Large intestine (tissue), 3 donors: ENCODE data around the gene CCDC18. TPM values are rescaled to one million over a fixed set of nuclear protein-coding genes. Genes with fewer than 3 reads are reported as not detected.
A peak's percentile ranks its signal among the peaks of the same experiment; 100 is the strongest.

ENCODE experiments used
- DNase-seq, 2 donors: peaks; one replicate each; pipeline versions ENCODE4 v3.0.0 to v3.0.0-alpha.2; 2013
- H3K27ac ChIP-seq: one replicate; pipeline ENCODE4 v1.5.1; 2013; ENCODE audit warnings: low read length
- H3K27me3 ChIP-seq: 2 replicates; pipeline ENCODE4 v1.6.1; 2013; ENCODE audit warnings: low read length; ENCODE audit not compliant: control insufficient read depth, insufficient read depth
- H3K36me3 ChIP-seq: 2 replicates; pipeline ENCODE4 v1.6.1; 2013; ENCODE audit warnings: low read length; ENCODE audit not compliant: control insufficient read depth, insufficient read depth
- H3K4me1 ChIP-seq: one replicate; pipeline ENCODE4 v1.6.1; 2013; ENCODE audit warnings: low read length; ENCODE audit not compliant: control insufficient read depth, insufficient read depth
- H3K4me3 ChIP-seq: one replicate; pipeline ENCODE4 v1.5.1; 2013; ENCODE audit warnings: low read length
- H3K9me3 ChIP-seq: one replicate; pipeline ENCODE4 v1.6.1; 2013; ENCODE audit warnings: mild to moderate bottlenecking, low read depth, low read length, moderate library complexity; ENCODE audit not compliant: control insufficient read depth
- WGBS: methylation state at CpG from one replicate; pipeline ENCODE4 v1.1.5; 2013; ENCODE audit warnings: low lambda C conversion rate; ENCODE audit not compliant: insufficient coverage; 5-methylcytosine and 5-hydroxymethylcytosine counted together
- polyA plus RNA-seq: library from polyadenylated mRNA; unstranded; fragments of 120-200 nt; gene quantifications from one replicate; pipeline ENCODE4 v1.2.1, GENCODE V29; 2013

CCDC18 gene
- polyA plus RNA-seq, 1 donor = 6.4 TPM

DNA sequence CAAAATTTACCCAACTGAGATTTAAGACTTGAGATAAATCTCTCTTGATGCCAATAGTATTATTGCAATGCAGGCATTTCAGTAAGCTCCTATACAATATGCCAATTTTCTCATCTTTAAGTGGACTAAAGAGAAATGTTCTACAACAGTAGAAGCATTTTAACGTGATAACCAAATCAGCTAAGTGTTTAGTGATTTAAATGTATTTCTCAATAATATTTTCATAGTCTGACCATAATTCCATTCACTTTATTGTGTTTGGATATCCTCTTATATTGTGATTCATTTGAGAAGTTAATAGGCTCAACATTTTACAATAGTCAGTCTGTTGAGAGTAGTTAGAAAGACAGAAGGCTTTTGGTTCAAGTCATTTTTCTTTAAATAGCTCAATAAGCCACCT lies 120.6 kb downstream of the CCDC18 start:
- no peaks in the 10 kb centered on the region for H3K27me3 ChIP-seq
- WGBS = 75% methylated on average over 1 of the region's 1 CpG
- H3K4me3 ChIP-seq = no peak overlapping the region
- H3K9me3 ChIP-seq = no peaks in the 10 kb centered on the region
- no peak for DNase-seq
- H3K4me1 ChIP-seq = no peaks in the 10 kb centered on the region
- no peak overlapping the region for H3K27ac ChIP-seq
- H3K36me3 ChIP-seq = no peaks in the 10 kb centered on the region

GRCh38 chr1:93302078-93302477 lies 121.6 kb downstream of the CCDC18 start:
- 100% methylated on average over 3 of the region's 5 CpGs for WGBS
- no peak for DNase-seq
- Histone ChIP-seq H3K4me3 (no peak overlapping the region), H3K36me3 (no peaks in the 10 kb centered on the region), H3K27me3 (no peaks in the 10 kb centered on the region), H3K9me3 (no peaks in the 10 kb centered on the region), H3K4me1 (no peaks in the 10 kb centered on the region), H3K27ac (no peak overlapping the region)

- no peaks in the 10 kb centered on the region for H3K36me3 ChIP-seq
- no peak overlapping the region for H3K4me3 ChIP-seq
- 20% methylated on average over 1 of the region's 2 CpGs for WGBS
- H3K27ac ChIP-seq = no peak overlapping the region
- no peaks in the 10 kb centered on the region for H3K4me1 ChIP-seq
- peak; percentile 24 to 38 for DNase-seq
- H3K27me3 ChIP-seq = no peaks in the 10 kb centered on the region
- H3K9me3 ChIP-seq = no peaks in the 10 kb centered on the region
Observed at GRCh38 chr1:93304716-93305138, 124.2 kb downstream of the CCDC18 start.

DNA sequence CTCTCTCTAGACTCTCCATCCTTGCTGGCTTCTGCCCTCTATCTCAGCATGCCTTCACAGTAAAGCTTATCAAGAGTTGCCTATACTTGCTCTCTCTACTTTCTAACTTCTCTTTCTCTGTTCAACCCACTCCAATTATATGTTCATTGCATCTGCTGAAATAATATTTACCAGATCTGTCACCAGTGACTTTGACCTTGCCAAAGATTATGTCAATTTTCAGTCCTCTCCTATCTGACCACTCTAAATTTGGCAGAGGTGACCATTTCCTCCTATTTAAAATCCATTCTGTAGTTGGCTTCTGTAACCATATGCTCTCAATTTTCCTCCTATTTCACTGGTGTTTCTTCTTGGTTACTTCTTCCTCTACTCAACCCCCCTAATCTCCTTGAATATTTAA lies 126.4 kb downstream of the CCDC18 start:
- Histone ChIP-seq H3K4me3 (no peak overlapping the region), H3K9me3 (no peaks in the 10 kb centered on the region), H3K27me3 (no peaks in the 10 kb centered on the region), H3K27ac (no peak overlapping the region), H3K36me3 (peaks cover 3% of the 10 kb centered on the region), H3K4me1 (no peaks in the 10 kb centered on the region)
- no peak for DNase-seq

GRCh38 chr1:93313026-93313425 lies 132.5 kb downstream of the CCDC18 start:
- DNase-seq = no peak
- no peak overlapping the region for H3K4me3 ChIP-seq
- no CpG with 5 or more reads among the region's 4 CpGs for WGBS
- H3K27ac ChIP-seq = no peak overlapping the region
- H3K36me3 ChIP-seq = peaks cover 3% of the 10 kb centered on the region
- no peaks in the 10 kb centered on the region for H3K4me1 ChIP-seq
- no peaks in the 10 kb centered on the region for H3K27me3 ChIP-seq
- no peaks in the 10 kb centered on the region for H3K9me3 ChIP-seq

DNA sequence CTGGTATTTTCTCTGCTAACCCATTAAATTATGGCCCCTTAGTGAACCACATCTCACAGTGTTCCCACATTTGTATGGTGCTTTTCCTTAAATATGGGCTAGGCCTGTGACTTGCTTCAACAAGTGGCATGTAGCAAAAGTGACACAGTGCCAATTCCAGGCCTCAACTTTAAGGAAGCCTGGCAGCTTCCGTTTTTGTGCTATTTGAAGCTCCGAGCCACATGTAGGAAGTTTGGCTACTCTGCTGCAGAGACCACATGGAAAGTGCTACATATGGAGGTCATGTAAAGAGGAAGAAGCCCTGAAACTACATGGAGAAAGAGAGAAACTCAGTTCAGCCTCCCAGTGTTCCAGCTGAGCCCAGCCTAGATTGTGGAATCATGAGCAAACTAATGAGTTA lies 136.7 kb downstream of the CCDC18 start:
- no peak overlapping the region for H3K4me3 ChIP-seq
- H3K36me3 ChIP-seq = peaks cover 2% of the 10 kb centered on the region
- WGBS = 100% methylated on average over 1 of the region's 2 CpGs
- DNase-seq = no peak
- H3K27ac ChIP-seq = no peak overlapping the region
- no peaks in the 10 kb centered on the region for H3K27me3 ChIP-seq
- H3K9me3 ChIP-seq = no peaks in the 10 kb centered on the region
- H3K4me1 ChIP-seq = no peaks in the 10 kb centered on the region

DNA sequence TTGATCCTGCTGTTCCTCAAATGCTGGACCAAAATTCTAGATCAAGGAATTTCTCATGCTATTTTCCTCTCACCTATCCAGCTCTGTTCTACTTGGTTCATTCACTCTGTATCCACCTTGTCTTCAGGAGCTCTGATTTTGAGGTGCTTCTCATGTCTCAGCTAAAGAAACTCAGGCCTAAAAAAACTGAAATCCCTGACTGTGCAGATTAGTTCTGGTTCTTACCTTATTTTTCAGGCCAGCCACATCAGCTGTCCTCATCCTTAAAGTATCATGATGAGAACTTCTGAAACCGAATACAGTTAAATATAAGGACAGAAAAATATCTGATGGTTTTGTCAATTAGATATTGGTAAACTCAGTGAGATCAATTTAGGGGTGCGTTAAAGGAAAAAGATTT lies 137.4 kb downstream of the CCDC18 start:
- DNase-seq = no peak
- Histone ChIP-seq H3K9me3 (no peaks in the 10 kb centered on the region), H3K4me3 (no peak overlapping the region), H3K27ac (no peak overlapping the region), H3K36me3 (peaks cover 2% of the 10 kb centered on the region), H3K27me3 (no peaks in the 10 kb centered on the region), H3K4me1 (no peaks in the 10 kb centered on the region)
- 96% methylated on average over 2 of the region's 2 CpGs for WGBS

- Histone ChIP-seq H3K4me1 (no peaks in the 10 kb centered on the region), H3K9me3 (no peaks in the 10 kb centered on the region), H3K36me3 (peaks cover 2% of the 10 kb centered on the region), H3K27ac (no peak overlapping the region), H3K27me3 (no peaks in the 10 kb centered on the region), H3K4me3 (no peak overlapping the region)
- DNase-seq = peak; percentile 10 to 37
- no CpG with 5 or more reads among the region's 1 CpG for WGBS
Observed at GRCh38 chr1:93321720-93322119, 141.2 kb downstream of the CCDC18 start.

- DNase-seq = no peak
- H3K4me3 ChIP-seq = no peak overlapping the region
- no CpG with 5 or more reads among the region's 3 CpGs for WGBS
- no peaks in the 10 kb centered on the region for H3K27me3 ChIP-seq
- H3K4me1 ChIP-seq = no peaks in the 10 kb centered on the region
- H3K36me3 ChIP-seq = peaks cover 2% of the 10 kb centered on the region
- no peak overlapping the region for H3K27ac ChIP-seq
- no peaks in the 10 kb centered on the region for H3K9me3 ChIP-seq
Observed at GRCh38 chr1:93322349-93322748, 141.8 kb downstream of the CCDC18 start.

DNA sequence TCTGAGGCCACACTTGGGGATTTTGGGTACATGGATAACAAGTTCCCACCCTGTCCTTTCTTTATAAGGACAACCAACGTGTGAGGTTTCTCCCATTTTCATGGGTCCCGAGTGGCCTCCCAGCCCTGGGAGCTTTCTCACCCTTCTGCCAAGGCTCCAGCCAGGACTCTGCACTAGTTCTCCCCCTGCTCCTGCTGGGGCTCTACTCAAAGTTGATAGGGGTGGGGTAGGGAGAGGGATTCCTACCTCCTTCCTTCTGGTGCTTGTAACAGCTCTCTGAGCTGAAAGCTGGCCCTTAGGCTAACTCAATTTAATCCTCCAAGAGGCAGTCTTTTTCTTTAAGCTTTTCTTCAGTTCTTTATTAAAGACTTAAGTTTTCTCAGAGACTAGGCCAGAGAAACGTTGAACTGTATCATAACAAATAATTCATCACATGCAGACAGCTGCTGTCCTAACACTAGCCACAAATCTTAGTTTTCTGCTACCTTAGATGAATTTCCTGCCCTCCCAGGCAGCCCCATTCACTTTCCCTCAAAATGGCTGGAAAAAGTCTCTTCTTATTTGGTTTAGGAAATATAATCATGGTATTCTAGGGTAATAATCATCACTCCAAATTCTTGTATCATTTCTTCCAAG lies 142.8 kb downstream of the CCDC18 start:
- H3K27me3 ChIP-seq = no peaks in the 10 kb centered on the region
- peaks cover 2% of the 10 kb centered on the region for H3K36me3 ChIP-seq
- H3K4me3 ChIP-seq = no peak overlapping the region
- H3K27ac ChIP-seq = no peak overlapping the region
- no peaks in the 10 kb centered on the region for H3K4me1 ChIP-seq
- no peaks in the 10 kb centered on the region for H3K9me3 ChIP-seq
- DNase-seq = no peak
- WGBS = no CpG with 5 or more reads among the region's 3 CpGs
